K562 (cell line): ENCODE data around the gene GLI1. TPM values are rescaled to one million over a fixed set of nuclear protein-coding genes. Genes with fewer than 3 reads are reported as not detected.

ENCODE experiments used
- BCL6 ChIP-seq: fragments of 250-450 bp; sonication (Bioruptor Pico); IDR thresholded peaks from 2 replicates; pipeline ENCODE4 v1.4.0; 2020
- CAMTA2 ChIP-seq: fragments of 250-450 bp; sonication (Bioruptor Pico); conservative IDR thresholded peaks from 2 replicates; pipeline ENCODE4 v1.5.1; 2022
- CEBPG ChIP-seq, 3 experiments: fragments of 200-800 bp in 1 of 3; sonication (Bioruptor generic) in 1 of 3; sonication (generic) in 1 of 3; formaldehyde crosslinking in 1 of 3; IDR thresholded peaks in 2 of 3; conservative IDR thresholded peaks in 1 of 3; 2 replicates each; pipeline versions ENCODE4 v1.6.1 to v1.8.0; 2016 to 2022; ENCODE audit warnings: missing compliant biosample characterization in 2 of 3, missing genetic modification characterization in 2 of 3, mild to moderate bottlenecking in 1 of 3, missing genetic modification reagents in 1 of 3
- CSDE1 ChIP-seq, 2 experiments: fragments of 450-650 bp; IDR thresholded peaks; 2 replicates each; pipeline ENCODE4 v1.6.1; 2016; ENCODE audit warnings: mild to moderate bottlenecking in 1 of 2
- FOXA3 ChIP-seq, 2 experiments: fragments of 450-650 bp in 1 of 2; sonication (generic) in 1 of 2; formaldehyde crosslinking; IDR thresholded peaks in 1 of 2; conservative IDR thresholded peaks in 1 of 2; 2 replicates each; pipeline versions ENCODE4 v1.4.0 to v1.8.0; 2020 to 2022; ENCODE audit warnings: mild to moderate bottlenecking in 2 of 2, missing genetic modification reagents in 1 of 2
- LEF1 ChIP-seq: fragments of 450-650 bp; IDR thresholded peaks from 2 replicates; pipeline ENCODE4 v1.6.1; 2016; ENCODE audit warnings: mild to moderate bottlenecking
- MAZ ChIP-seq, 2 experiments: fragments of 450-650 bp in 1 of 2; sonication (generic) in 1 of 2; formaldehyde crosslinking; IDR thresholded peaks in 1 of 2; conservative IDR thresholded peaks in 1 of 2; 2 replicates each; pipeline versions ENCODE4 v1.4.0 to v1.5.0; 2020; ENCODE audit warnings: mild to moderate bottlenecking in 1 of 2, missing genetic modification reagents in 1 of 2
- MTA1 ChIP-seq: fragments of 450-650 bp; IDR thresholded peaks from 2 replicates; pipeline ENCODE4 v1.6.1; 2017; ENCODE audit warnings: borderline replicate concordance
- NCOA1 ChIP-seq: fragments of 450-650 bp; IDR thresholded peaks from 2 replicates; pipeline ENCODE4 v1.6.1; 2016; ENCODE audit warnings: low read depth
- NELFE ChIP-seq: IDR thresholded peaks from 2 replicates; pipeline ENCODE4 v1.6.1; 2011; ENCODE audit warnings: mild to moderate bottlenecking; ENCODE audit not compliant: insufficient read depth, insufficient read length
- SRSF7 ChIP-seq: fragments of 200-400 bp; formaldehyde crosslinking; optimal IDR thresholded peaks from 2 replicates; pipeline ENCODE3; 2017; ENCODE audit warnings: mild to moderate bottlenecking, low read depth, low read length
- ZBTB33 ChIP-seq: sonication (generic); formaldehyde crosslinking; IDR thresholded peaks from 2 replicates; pipeline ENCODE4 v1.8.1; 2023; ENCODE audit warnings: mild to moderate bottlenecking, missing genetic modification reagents
- ZNF239 ChIP-seq: fragments of 250-450 bp; sonication (Bioruptor Pico); IDR thresholded peaks from 2 replicates; pipeline ENCODE4 v1.4.0; 2020; ENCODE audit warnings: mild to moderate bottlenecking
- ZNF431 ChIP-seq: sonication (generic); formaldehyde crosslinking; IDR thresholded peaks from 2 replicates; pipeline ENCODE4 v1.8.0; 2022; ENCODE audit warnings: mild to moderate bottlenecking, missing genetic modification reagents
- ZNF561 ChIP-seq: fragments of 450-650 bp; formaldehyde crosslinking; conservative IDR thresholded peaks from 2 replicates; pipeline ENCODE4 v1.4.0; 2020; ENCODE audit warnings: mild to moderate bottlenecking, moderate library complexity
- polyA plus RNA-seq, 8 experiments: library from polyadenylated mRNA; depleted of rRNA in 4 of 8; stranded (reverse) in 5 of 8; unstranded in 3 of 8; fragments of >200 nt; fragmentation: Nextera tagmentation in 2 of 8; fragmentation: Illumina TruSeq in 1 of 8; extraction: Ambion mirVana in 2 of 8; extraction: Trizol in 1 of 8; gene quantifications; 2 replicates each; pipeline versions ENCODE4 v1.2.1 to v1.2.3, GENCODE V29; 2011 to 2014; ENCODE audit warnings: inconsistent platforms in 1 of 8, missing spikeins in 1 of 8
- total RNA-seq, 7 experiments: library from RNA; depleted of rRNA in 6 of 7; stranded (reverse); fragments of >200 nt in 6 of 7; fragmentation: Illumina TruSeq in 2 of 7; extraction: Trizol in 2 of 7; gene quantifications; 2 replicates each; pipeline versions ENCODE4 v1.2.1 to v1.2.3, GENCODE V29; 2011 to 2021; ENCODE audit warnings: low replicate concordance in 1 of 7
- TF ChIP-seq, protein P1 (sequence below), 2 experiments: fragments of 450-650 bp in 1 of 2; sonication (generic) in 1 of 2; formaldehyde crosslinking in 1 of 2; IDR thresholded peaks; 2 replicates each; pipeline versions ENCODE4 v1.7.1 to v1.9.0; 2016 to 2022; ENCODE audit warnings: inconsistent platforms in 1 of 2, mild to moderate bottlenecking in 1 of 2, missing genetic modification reagents in 1 of 2

Gene GLI1
- total and polyA plus RNA-seq, 9 of the 15 experiments (the other 6 are each of a cell fraction or from before 2014, with no cell fraction given) = 0.24 to 3.7 (median 0.61) TPM

DNA sequence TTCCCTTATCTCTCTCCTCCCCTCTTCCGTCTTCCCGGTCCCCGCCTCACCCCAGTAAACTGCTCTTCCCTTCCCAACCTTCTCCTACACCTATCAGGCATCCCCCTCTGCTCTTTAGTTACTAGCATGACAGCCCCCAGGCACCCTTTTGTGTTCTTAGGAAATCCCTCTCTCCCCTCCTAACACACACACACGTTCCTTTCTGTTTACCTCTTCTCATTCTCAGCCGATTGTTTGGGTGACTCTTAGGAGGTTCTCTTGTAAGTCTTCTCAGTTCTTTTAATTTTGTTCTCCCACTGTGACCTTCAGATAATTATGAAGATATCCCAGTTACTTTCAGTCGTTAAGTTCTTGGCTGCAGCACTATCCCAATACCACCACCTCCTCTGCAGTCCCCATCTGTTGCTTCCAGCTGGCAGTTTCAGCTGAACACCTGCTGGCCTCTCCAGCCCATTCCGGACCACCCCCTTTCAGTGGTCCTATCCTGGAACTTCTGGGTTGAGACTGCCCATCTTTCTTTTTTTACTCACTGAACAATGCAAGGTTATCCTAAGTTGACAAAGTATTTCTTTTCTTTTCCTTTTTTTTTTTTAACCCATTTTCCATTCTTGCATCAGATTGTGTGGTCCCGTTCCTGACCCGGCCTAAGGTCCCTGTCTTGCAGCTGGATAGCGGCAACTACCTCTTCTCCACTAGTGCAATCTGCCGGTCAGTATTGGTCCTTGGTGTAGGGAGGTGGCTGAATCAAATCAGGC lies 29.0 kb downstream of the GLI1 start (continued):
- TF ChIP-seq ZNF431 (0 out of 2 replicates have a peak, but pooled peaks have one; percentile 20), ZBTB33 (CRISPR knock-in tag) (no peak), FOXA3 (CRISPR knock-in tag; conservative IDR thresholded peaks at IDR 0.05 in 1 of 2, IDR thresholded peaks at IDR 0.05 in 1 of 2) (no peak), BCL6 (no peak), ZNF239 (CRISPR knock-in tag) (no peak), CSDE1 (IDR thresholded peaks at IDR 0.05) (no peak), NELFE (no peak), NCOA1 (no peak; the same call in 1 of the 2 replicates), CAMTA2 (CRISPR knock-in tag) (no peak), CEBPG (CRISPR knock-in tag; IDR thresholded peaks at IDR 0.05) (peak; percentile 53; the same call in 1 of the 2 replicates), CEBPG (tag; conservative IDR thresholded peaks at IDR 0.05 in 1 of 2, IDR thresholded peaks at IDR 0.05 in 1 of 2) (no peak), LEF1 (no peak), MAZ (CRISPR knock-in tag; conservative IDR thresholded peaks at IDR 0.05 in 1 of 2, IDR thresholded peaks at IDR 0.05 in 1 of 2) (0 out of 4 replicates have a peak, but pooled peaks of 1 of the 2 experiments have one; percentile 8), MTA1 (no peak), ZNF561 (CRISPR knock-in tag) (no peak), SRSF7 (no peak)
- TF ChIP-seq, protein P1, sequence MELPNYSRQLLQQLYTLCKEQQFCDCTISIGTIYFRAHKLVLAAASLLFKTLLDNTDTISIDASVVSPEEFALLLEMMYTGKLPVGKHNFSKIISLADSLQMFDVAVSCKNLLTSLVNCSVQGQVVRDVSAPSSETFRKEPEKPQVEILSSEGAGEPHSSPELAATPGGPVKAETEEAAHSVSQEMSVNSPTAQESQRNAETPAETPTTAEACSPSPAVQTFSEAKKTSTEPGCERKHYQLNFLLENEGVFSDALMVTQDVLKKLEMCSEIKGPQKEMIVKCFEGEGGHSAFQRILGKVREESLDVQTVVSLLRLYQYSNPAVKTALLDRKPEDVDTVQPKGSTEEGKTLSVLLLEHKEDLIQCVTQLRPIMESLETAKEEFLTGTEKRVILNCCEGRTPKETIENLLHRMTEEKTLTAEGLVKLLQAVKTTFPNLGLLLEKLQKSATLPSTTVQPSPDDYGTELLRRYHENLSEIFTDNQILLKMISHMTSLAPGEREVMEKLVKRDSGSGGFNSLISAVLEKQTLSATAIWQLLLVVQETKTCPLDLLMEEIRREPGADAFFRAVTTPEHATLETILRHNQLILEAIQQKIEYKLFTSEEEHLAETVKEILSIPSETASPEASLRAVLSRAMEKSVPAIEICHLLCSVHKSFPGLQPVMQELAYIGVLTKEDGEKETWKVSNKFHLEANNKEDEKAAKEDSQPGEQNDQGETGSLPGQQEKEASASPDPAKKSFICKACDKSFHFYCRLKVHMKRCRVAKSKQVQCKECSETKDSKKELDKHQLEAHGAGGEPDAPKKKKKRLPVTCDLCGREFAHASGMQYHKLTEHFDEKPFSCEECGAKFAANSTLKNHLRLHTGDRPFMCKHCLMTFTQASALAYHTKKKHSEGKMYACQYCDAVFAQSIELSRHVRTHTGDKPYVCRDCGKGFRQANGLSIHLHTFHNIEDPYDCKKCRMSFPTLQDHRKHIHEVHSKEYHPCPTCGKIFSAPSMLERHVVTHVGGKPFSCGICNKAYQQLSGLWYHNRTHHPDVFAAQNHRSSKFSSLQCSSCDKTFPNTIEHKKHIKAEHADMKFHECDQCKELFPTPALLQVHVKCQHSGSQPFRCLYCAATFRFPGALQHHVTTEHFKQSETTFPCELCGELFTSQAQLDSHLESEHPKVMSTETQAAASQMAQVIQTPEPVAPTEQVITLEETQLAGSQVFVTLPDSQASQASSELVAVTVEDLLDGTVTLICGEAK (IDR thresholded peaks at IDR 0.05) = peak; percentile 13; the same call in 1 of the 2 replicates
- TF ChIP-seq, protein P1 (CRISPR knock-in tag; IDR thresholded peaks at IDR 0.05) = no peak
